ENCODE measurements around the gene EIF4EBP2.

- TF ChIP-seq CTCF (IDR thresholded peaks at IDR 0.05 in 2 of 3, conservative IDR thresholded peaks at IDR 0.05 in 1 of 3; ENCODE audit: borderline replicate concordance in 1 of 3, insufficient read depth in 1 of 3, low read depth in 2 of 3, low read length in 2 of 3) (no peak), YY1 (IDR thresholded peaks at IDR 0.05; ENCODE audit: extremely low read depth, insufficient replicate concordance, low read depth, low read length) (no peak), POLR2A (IDR thresholded peaks at IDR 0.05; ENCODE audit: borderline replicate concordance, extremely low read depth, insufficient read depth, insufficient read length) (peak; percentile 78), POLR2AphosphoS5 (IDR thresholded peaks at IDR 0.05; ENCODE audit: low read depth, low read length) (no peak), REST (IDR thresholded peaks at IDR 0.05; ENCODE audit: low read depth) (no peak)
Measured at GRCh38 chr10:70403483-70404035, 386 bp upstream of the EIF4EBP2 start.

Data from HCT116 (cell line).